GM18909 (cell line): ENCODE measurements around the gene FBH1.
"Not testable (repeated sequence)": the region's sequence is repeated elsewhere in the genome, so short reads cannot be mapped to it uniquely, and the experiment has no call there.

Experiments used
- ATAC-seq: cut with Tn5 transposase; IDR thresholded peaks from one replicate; pipeline ENCODE4 v1.9.1; 2021; ENCODE audit warnings: mild to moderate bottlenecking; ENCODE audit not compliant: unreplicated experiment, poor library complexity

Gene FBH1

DNA sequence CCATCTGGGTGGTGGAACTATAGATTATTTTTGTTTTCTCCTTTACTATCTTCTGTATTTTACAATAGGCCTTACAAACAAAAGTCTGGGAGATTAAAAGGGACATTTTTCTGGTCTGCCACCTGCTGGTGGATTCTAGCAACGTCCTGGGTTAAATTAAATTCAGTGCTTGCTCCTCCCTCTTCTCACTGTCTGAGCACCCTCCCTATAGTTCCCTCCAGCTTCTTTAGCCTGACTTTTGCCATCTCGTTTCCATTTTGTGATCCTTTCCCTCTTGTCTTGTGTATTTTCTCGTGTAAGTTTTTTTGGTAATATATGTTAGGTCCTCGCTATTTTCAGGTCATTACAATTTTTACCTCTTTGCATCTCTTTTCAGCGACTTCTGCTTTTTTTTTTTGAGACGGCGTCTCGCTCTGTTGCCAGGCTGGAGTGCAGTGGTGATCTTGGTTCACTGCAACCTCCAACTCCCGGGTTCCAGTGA, 16.5 kb upstream of the FBH1 start:
- ATAC-seq: peak; percentile 83

DNA sequence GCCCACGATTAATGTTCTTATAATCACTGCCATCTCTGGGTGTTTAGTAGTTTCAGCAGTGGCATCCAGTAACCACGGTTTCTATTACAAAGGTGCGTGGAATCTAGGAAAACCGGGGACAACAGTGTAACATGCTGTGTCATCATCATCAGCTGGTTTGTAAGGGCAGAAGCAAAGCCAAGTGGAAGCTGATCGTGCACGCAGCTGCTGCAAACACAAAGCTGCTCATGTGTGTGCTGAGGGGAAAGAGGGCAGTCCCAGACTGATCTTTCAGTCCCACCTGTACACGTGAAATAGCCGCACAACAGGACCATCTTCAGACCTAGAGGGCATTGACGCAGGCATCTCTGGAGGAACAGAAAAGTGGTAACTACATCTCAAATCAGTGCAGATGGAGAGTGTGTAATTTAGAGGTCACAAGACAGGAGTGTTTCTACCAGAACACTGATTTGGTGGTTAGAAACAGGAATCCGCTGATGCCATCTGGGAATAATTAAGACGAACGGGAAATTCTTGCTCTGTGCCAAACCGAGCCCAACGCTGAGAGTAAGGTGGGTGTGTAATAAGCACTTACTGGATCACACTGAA, 13.8 kb upstream of the FBH1 start:
- no peak for ATAC-seq

DNA sequence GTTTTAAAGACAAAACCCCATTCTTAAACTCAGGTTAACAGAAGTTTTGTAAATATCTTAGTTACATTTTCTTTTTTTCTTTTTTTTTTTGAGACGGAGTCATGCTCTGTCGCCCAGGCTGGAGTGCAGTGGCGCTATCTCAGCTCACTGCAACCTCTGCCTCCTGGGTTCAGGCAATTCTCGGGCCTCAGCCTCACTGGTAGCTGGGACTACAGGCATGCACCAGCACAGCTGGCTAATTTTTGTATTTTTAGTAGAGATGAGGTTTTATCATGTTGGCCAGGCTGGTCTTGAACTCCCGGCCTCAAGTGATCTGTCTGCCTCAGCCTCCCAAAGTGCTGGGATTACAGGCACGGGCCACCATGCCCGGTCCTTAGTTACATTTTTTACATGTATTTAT, 13.0 kb upstream of the FBH1 start:
- not testable (repeated sequence) for ATAC-seq

DNA sequence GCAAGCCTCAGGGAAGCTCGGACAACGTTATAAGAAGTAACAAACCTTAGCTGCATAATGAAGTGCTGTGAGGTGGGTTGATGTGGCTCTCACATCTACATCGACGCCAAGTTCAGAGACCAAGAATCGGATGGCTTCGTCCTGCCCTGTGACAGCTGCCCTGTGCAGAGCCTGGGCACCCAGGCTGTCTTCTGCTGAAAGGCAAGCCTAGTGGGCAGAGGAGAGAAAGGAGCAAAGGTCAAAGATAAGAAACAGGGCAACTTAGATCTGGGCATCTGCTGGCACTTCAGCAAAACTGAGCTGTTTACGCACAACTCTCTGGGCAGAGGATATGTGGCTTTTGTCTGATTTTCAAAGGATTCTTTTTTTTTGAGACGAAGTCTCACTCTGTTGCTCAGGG, 7.1 kb upstream of the FBH1 start:
- no peak for ATAC-seq

DNA sequence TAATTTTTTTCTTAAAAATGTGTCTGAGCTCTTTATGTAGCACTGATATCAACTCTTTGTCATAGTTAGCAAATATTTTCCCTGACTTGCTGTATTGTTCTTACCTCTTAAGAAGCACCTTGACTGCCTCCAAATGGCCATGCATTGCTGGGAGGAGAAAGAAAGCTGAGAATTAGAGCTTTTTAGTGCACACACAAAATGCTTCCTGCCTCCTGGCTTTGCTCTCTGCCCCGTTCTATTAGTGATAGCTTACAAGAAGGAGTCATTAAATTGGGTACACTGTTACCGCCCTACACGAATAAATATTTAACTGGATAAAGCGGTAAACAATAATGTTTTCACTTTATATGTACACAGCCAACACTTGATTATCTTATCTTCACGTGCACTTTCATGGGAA, 4.4 kb upstream of the FBH1 start:
- ATAC-seq: no peak

DNA sequence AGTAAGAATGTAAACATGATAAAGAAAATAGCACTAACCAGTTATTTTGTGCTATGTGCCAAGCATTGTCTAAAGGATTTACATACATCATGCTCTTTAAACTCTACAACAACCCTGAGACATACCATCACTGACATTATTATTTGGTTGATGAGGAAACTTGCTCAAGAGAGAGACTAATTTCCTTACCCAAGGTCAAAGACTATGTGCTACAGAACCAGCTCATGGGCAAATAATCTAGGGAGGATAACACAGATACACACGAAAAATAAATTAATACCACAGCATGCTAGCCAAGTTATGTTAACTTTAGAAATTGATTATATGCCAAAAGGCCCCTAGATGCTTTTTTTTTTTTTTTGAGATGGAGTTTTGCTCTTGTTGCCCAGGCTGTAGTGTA, 3.0 kb upstream of the FBH1 start:
- ATAC-seq: no peak

DNA sequence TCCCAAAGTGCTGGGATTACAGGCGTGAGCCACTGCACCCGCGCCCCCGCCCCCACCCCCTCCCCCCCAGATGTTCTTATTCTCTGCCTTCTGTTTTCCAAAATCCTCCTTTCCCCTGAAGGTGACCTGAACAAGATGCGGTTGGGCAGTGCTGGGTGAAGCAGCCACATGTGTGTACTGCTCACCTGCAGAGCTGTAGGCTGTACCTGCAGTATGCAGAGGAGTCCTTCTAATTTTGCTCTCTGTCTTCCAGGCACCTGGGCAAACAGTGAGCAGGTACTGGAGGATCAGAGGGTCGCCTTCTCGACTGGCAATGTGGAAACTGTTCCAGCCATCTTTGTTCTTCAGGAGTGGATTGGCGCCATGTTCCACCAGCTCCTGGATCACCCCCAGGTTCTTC, 2.4 kb upstream of the FBH1 start:
- no peak for ATAC-seq

DNA sequence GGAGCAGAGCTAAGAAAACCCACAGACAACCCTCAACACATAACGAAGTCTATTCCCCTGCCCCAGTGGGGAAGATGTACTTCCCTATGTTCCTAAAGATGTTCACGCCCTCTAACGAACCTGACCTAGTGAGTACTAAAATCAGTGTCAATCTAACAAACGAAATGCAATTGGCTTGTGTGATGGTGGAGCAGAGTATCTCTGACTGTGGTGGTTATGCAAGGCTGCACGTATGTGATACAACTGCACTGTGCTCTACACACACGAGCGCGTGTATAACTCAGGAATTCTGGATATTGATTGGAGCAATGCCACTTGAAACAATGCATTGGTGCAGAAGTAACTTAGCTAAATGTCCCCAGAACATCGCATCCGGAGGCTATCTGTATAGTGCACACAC, 1.7 kb upstream of the FBH1 start:
- ATAC-seq: no peak

DNA sequence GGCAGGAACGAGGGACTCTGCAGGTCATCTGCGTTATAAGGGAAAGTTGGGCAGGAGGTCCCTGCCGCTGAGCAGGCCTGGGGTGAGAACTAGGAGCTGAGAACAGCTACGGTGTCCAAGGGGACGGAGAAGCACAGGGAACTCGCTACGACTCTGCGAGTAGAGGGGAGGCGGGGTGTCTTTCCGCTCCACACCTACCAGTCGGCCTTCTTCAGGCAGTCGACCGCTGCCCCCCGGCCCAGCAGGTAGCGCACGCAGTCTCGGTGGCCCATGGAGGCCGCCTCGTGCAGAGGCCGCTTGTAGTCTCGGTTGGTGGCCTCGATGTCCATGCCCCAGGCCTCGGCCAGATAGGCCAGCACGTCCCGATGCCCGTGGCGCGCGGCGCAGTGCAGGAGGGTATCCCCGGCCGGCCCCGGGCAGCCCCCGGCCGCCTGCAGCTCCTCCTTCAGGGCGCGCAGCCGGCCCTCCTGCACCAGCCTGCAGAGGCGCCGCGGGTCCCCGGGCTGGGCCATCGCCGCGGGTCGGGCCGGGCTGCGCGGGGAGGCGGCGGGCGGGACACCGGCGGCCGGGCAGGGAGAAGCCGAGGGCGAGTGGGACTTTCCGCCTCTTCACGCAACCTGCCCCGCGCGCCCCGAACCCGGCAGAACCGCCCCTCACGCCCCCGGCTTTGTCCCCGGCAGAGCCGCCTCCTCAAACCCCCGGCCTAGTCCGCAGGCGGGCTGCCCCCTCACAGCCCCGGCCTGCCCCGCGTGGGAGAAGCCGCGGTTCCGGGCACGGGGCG, 1.0 kb upstream of the FBH1 start:
- peak; percentile 39 for ATAC-seq

DNA sequence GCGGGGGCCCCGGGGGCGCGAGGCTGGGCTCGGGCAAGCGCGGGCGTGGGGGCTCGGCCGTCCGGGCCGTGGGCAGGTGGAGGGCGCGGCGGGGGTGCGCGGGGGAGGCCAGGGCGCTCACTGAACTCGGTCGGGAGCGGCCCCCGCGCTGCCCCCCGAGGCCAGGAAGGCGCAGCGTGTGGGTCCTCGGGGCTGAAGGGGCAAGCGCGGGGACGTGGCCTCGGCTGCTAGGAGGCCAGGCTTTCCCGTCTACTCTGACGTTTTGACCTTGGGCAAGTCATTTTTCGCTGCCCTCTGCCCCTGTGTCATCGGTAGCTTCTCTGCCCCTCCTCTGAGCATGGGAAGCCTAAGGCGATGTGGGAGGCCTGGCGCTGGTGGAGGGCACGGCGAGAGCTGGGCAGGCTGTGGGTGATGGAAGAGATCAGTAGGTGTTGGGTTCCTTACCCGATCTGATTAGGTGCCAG, 441 bp downstream of the FBH1 start:
- ATAC-seq: peak; percentile 2

DNA sequence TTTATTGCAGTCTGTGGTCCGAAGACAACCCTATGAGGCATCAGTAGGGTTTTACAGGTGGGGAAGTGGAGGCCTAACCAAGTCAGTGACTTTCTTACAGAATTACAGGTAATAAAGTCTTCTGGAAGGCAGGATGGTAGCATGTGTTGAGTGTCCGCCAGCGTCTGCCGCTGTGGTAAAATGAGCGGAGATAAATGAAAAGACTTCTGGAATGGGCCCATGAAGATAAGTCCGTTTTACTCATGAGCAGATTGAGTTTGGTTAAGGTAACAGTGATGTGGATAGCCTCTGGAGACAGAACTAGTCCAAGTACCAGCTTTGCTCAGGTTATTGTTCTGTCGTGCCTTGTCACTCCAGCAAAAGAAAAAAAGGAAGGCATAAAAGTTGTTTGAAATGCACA, 966 bp downstream of the FBH1 start:
- no peak for ATAC-seq

DNA sequence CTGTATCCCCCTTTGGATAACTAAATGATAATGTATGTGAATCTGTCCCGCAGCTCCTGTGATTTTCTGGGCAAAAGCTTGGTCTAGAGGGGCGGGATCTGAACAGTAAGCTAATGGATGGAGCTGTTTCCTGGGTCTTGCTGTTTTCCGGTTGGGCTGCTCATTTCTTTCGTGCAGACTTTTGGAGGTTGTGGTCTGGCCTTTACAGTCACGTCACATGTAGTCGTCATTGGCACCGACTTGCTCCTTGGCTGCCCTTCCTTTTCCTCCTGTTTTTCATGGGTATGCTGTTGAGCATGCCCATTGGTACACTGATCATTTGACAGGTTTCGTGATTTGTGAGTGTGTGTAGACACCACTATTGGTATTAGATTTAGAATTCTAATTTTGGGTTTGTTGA, 2.0 kb downstream of the FBH1 start:
- no peak for ATAC-seq

DNA sequence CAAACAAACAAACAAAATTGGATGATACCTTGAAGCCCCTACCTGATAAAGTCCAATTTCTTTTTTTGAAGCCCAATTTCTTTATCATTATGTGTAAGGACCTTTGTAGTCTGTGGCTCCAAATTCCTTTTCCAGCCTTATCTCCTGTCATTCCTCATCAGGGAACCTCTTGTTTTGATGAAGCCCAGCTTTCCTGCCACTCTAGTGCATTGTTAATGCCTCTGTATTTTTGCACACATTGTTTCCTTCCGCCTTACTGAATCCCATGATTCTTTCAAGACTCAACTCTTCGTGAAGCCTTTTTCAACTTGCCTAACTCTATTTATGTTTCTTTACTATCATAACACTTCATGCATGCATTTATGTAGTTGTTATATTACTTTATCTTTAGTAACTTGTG, 3.3 kb downstream of the FBH1 start:
- ATAC-seq: no peak

DNA sequence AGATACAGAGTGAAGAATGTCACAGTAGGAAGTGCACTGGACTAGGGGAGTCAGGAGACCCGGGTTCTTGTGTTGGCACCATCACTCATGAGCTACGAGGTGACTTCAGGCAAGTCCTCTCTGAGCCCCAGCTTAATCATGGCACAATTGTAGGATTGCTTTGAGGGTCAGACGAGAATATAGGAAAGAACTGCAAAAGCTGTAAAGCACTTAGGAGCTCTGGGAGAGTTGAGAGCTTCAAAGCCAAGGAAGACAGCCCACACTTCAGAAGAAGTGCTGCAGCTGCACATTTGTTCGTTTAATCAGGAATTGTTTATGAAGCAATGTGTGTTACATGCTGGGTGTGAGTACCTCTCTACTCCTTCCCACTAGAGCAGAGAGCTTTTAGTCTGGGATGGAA, 4.4 kb downstream of the FBH1 start:
- no peak for ATAC-seq

DNA sequence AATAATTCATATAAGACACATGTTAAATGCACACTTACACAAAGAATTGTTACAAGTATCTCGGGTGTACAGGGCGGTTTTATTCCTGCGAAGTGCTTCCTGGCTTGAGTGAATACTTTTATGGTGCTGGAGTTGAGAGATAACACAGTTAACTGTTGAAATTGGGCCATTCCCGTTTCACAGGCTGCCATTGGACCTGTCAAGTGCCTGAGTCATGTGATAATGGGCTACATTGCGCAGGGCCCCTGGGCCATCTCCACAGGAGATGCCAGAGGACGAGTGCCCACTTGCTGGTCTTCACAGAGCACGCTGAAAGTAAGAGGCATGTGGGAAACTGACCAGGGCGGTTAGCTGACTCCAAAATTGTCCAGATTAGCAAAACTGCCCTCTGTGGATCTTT, 4.8 kb downstream of the FBH1 start:
- no peak for ATAC-seq

DNA sequence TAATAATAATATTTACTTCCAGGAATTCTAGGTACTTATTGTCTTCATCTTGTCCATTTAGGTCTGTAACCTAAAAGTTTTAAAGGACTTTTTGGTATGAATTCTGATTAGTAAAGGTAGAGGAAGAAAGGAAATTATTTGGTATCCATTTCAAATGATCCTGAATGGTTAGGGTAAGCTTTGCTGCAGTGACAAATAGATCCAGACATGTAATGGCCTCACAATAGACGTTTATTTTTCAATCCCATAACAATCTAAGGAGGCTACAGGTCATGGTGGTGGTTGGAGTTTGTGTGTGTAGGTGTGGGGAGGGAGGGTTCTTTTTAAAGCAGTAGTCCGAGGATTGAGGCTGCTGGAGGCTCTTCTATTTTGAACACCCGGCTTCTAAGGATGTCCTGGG, 5.3 kb downstream of the FBH1 start:
- ATAC-seq: no peak

DNA sequence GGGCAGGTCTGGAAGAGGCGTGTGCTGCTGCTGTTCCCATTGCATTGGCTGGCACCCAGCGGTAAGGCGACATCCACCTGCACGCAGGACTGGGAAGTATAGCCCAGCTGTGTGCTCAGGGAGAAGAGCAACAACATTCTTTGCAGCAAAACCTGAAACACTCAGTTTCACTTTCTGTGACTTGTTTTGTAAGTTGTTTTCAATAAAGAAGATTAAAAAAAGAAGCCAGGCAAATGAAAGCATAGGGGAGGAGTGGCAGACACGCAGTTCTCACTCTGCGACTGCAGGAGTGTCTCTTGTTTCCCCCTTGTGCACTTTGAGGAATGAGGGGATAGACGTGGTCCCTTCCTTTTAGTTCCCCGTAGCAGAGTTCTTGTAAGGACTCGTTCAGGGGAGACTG, 5.8 kb downstream of the FBH1 start:
- peak; percentile 69 for ATAC-seq

DNA sequence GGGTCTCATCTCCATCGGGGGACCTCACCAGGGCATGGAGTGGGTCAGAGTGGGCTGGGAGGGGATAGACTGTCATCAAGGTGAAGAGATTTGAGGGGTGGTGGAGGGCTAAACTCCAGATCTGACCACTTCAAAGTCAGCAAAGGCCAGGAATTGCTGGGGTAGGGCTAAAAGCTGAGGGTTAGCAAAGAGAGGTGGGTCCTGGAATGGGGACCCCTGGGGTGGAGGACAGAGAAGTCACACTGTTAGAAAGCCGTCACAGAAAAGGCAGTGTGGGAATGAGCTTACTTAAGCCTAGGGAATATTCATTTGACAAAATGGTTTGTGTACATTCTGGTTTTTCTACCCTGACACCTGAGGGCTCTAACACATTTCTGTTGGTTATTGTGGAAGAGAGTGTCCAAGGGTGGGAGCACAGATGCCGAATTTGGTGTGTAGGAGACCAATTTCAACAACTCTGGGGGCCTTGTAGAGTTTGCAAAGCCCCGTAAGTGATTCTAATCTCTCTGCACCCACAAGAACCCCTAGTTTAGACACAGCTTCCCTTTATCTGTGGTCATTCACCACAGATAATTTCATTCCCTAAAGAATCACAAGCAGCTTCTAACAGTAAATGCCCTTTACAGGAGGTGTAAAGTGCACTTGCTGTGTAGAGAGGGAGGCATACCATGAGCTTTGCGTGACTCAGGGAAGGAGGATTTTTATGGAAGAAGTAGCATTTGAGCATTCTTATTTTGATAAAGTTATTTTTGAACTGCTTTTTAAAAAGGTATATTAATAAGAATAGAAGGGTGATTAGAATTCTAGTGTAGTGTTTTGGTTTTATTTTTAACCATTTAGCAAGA, 6.4 kb downstream of the FBH1 start:
- no peak for ATAC-seq

DNA sequence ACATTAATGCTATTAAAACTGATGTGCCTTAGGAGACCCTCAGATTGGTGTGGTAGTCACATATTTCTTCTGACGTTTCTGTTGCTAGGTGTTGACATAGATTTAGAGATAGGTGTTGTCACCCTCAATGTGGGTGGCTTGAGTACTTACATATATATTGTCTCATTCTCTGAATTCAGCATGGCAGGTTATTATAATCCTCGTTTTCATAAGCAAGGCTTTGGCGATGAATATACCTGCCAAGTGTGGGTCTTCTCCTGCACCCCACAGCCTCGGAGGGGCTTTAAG, 7.0 kb downstream of the FBH1 start:
- no peak for ATAC-seq

DNA sequence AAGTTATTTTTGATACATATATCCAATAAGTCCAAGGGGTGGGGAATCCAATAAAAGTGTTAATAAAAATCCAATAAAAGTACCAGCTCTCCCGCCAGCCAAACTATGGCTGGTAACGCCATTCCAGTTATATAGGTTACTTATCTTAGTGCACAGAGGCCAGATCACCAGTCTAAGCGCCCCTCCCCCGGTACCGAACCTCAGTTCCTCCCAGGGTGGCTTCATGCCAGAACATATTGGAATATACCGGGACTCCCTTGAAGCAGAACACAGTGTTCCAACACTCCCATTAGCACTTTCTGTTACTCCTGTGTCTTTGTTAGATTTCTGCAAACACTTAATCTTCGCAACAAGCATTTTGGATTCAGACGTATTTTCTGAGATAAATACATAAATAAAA, 7.5 kb downstream of the FBH1 start:
- no peak for ATAC-seq

DNA sequence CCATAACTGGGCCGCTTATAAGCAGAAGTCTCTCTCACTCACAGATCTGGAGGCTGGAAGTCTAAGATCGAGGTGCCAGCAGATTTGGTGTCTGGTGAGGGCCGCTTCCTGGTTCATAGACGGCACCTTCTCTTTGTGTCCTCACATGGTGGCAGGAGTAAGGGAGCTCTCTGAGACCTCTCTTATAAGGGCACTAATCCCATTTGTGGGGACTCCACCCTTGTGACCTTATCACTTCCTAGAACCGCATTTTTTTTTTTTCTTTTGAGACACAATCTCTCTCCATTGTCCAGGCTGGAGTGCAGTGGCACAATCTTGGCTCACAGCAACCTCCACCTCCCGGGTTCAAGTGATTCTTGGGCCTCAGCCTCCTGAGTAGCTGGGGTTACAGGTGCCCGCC, 8.1 kb downstream of the FBH1 start:
- no peak for ATAC-seq
